Sigmoid colon (tissue), 4 donors: ENCODE measurements around the gene SAA1.

Experiments
- POLR2A ChIP-seq, 2 donors: fragments of 450-650 bp; IDR thresholded peaks; one replicate each; pipeline ENCODE4 v1.6.1; 2016; ENCODE audit warnings: antibody characterized with exemption in 2 of 2, mild to moderate bottlenecking in 2 of 2, moderate library complexity in 2 of 2
- POLR2AphosphoS5 ChIP-seq, 4 donors: sonication (generic); formaldehyde crosslinking; IDR thresholded peaks; one replicate each; pipeline ENCODE4 v1.6.1; 2017; ENCODE audit warnings: antibody characterized with exemption in 4 of 4
- TF ChIP-seq, protein P1 (sequence below), 4 experiments: fragments of 450-650 bp in 3 of 4; fragments of 200-600 bp in 1 of 4; IDR thresholded peaks; one replicate each; pipeline ENCODE4 v1.5.1; 2016 to 2019; ENCODE audit warnings: antibody characterized with exemption in 4 of 4, mild to moderate bottlenecking in 3 of 4, moderate library complexity in 2 of 4

- TF ChIP-seq POLR2AphosphoS5 (IDR thresholded peaks at IDR 0.05) (no peak), POLR2A (IDR thresholded peaks at IDR 0.05) (no peak)
- TF ChIP-seq, protein P1, sequence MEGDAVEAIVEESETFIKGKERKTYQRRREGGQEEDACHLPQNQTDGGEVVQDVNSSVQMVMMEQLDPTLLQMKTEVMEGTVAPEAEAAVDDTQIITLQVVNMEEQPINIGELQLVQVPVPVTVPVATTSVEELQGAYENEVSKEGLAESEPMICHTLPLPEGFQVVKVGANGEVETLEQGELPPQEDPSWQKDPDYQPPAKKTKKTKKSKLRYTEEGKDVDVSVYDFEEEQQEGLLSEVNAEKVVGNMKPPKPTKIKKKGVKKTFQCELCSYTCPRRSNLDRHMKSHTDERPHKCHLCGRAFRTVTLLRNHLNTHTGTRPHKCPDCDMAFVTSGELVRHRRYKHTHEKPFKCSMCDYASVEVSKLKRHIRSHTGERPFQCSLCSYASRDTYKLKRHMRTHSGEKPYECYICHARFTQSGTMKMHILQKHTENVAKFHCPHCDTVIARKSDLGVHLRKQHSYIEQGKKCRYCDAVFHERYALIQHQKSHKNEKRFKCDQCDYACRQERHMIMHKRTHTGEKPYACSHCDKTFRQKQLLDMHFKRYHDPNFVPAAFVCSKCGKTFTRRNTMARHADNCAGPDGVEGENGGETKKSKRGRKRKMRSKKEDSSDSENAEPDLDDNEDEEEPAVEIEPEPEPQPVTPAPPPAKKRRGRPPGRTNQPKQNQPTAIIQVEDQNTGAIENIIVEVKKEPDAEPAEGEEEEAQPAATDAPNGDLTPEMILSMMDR (IDR thresholded peaks at IDR 0.05) = no peak
These were observed 26.4 kb upstream of the SAA1 start for GRCh38 chr11:18239655-18240054.
